GM21447 (cell line): Measurements from ENCODE around the gene SLC6A15.

Experiments
- ATAC-seq: cut with Tn5 transposase; IDR thresholded peaks from one replicate; pipeline ENCODE4 v1.9.1; 2021; ENCODE audit not compliant: unreplicated experiment

SLC6A15 gene

DNA sequence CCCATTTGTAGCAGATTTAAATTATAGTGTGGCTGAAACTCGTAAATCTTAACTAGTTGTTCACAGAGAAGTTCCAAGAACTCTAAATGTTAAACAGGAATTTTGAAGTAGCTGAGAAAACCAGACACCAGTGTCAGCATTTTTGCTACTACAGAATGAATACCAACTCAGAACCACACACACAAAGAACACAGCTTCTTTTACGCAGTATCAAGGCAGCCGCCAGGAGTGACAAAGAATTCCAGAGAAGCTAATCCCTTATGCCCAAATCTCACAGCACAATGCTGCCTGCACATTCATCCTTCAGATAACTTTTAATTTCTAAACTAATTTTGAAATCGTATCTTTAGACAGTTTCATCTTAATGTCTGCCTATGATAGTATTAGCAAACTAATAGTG is 37.4 kb downstream of the SLC6A15 start:
- no peak for ATAC-seq

DNA sequence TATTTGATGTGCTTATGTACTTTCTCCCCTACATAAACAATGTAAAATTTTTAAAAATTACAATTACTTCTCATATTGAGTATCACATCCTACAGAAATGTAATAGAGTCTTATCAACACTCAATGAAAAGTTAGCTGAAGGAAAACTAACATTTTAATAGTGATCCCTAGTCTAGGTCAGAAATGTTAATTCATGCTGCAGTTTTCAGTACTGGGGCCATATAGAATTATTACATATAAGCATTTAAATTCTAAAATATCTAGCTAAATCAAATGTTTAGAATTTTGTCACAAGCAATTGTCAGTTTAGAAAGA is 37.8 kb downstream of the SLC6A15 start:
- ATAC-seq = peak; percentile 16

DNA sequence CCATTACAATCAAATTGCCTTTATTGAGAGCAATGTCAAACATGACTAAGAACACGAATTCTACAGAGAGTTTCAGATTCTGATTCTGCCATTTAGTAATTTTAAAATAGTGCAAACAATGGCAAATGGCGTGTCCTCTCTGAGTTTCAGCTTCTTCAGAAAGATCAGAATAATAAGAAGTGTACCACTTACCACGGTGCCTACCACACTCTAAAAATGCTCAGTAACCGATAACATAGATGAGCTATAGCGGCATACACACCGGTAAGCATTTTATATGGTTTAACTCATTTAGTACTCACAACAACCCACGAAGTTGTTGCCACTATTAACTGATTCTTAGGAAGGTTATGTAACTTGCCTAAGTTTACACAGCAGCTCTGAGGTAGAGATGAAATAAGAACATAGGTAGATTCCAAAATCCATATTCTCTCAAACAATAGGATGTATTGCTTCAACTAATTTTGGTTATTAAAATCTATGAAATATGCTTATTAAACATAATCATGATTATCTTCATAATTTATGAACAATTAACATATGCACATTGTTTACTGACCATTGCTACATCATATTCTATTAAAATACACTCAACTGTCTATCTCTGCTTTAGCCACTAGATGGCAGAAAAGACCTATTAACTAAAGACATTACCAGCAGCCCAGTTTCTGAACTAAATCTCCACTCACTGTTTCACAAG is 38.3 kb downstream of the SLC6A15 start:
- ATAC-seq = peak; percentile 98

DNA sequence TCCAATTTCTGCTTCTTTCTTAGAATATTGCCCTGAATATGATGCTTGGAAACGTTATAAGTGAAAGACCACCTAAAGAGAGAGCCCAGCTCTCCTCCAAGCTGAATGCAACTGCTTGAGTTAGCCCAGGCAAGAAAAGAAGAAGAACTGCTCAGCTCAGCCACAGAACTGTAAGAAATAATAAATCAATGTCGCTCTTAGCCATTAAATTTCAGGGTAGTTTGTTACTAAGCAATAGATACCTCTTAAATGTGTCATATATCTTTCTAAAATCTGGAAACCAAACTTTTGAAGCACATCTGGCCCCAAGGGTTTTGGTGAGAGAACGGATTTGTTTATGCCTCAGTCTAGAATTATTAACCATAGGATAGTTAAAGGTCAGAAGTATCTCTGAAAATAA is 50.4 kb downstream of the SLC6A15 start:
- ATAC-seq = no peak

DNA sequence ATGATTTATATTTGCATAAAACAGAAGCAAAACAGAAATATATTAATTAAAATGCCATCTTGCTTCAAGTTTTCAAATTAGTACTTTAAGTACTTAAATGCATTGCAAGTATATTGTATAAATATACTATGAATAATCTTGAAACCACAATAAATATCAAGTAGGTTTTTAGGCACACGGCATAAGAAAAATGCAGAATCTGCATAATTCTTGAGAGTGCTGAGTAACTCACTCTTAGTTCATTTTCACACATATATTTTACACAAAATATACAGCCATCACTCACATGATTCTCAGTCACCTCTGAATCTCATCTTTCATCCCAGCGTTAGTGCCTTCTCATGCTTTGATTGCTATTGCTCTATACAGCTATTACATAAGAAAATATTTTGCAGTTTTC is 51.9 kb downstream of the SLC6A15 start:
- no peak for ATAC-seq

DNA sequence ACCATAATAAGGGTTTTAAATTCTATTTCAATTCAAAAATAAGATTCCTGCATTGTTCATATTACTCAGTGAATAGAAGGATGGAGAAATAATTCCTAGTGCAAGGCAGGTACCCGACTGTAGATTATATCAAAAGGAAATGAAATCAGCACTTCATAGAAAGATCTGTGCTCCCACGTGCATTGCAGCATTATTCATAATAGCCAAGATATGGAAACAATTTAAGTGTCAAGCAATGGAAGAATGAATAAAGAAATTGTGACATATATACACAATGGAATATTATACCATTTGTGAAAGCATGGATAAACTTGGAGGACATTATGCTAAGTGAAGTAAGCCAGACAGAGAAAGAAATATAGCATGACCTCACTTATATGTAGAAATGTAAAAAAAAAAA is 53.8 kb downstream of the SLC6A15 start:
- no peak for ATAC-seq

DNA sequence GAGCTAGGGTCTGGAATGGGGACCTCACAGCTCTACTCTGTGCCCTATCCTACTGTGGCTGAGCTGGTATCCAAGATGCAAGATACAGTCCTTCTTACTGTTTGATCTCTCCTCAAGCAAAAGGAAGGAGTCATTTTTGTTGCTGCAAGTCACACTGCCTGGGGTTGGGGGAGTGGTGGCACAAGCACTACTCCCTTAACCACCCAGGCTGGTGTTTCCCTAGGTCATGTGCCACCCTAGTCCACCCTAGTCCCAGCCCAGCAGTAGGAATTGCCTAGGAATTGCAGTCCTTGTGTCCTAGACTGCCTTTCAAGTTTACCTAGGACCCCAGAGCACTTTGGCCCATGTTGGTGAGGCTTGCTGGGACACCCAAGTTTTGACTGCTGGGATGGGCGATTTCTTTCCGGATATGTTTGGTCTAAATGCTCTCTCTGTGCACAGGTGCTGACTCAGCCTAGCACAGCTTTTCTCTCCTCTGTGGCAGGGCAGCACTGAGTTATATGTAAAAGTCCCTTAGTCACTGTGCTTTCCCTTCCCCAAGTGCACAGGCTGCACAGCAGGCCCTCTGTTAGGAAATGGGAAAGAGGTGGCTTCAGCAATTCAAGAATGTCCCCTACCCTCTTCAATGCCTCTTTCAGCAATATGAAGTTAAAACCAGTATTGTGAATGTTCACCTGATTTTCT is 54.9 kb downstream of the SLC6A15 start:
- ATAC-seq = no peak

DNA sequence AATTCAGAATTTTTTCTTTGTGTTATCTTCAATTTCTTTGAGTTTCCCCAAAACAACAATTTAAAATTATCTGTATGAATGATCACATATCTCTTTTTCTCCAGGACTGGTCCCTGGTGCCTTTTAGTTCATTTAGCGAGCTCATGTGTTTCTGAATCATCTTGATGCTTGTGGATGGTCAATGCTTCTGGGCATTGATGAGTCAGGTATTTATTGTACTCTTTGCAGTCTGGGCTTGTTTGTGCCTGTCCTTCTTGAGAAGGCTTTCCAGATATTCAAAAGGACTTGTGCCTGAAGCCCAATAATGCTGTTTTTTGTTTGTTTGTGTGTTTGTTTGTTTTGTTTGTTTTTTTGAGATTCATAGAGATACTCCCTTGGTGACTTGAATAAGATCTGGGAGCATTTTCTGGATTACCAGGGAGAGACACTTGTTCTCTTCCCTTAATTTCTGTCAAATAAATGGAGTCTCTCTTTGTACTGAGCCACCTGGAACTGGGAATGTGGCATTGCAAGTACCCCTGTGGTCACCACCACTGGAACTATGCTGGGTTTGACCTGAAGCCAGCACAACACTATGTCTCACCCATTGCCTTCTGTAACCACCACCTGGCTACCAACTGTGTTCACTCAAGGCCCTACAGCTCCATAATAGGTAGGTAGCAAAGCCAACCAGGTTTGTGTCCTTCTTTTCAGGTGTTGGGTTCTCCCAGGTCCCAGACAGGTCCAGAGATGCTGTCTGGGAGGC is 56.3 kb downstream of the SLC6A15 start:
- no peak for ATAC-seq

DNA sequence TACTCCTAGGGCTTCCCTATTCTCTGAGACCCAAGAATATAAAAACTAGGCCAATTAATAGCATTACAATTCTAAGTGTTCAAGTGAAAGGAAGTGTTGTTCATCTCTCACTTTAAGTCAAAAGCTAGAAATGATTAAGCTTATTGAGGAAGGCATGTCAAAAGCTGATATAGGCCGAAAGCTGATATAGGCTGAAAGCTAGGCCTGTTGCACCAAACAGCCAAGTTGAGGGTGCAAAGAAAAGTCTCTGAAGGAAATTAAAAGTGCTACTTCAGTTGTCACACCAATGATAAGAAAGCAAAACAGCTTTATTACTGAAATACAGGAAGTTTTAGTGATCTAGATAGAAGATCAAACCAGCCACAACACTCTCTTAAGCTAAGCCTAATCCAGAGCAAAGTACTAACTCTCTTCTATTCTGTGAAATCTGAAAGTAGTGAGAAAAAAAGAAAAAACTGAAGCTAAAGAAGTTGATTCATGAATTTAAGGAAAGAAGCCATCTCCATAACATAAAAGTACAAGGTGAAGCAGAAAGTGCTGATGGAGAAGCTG is 68.9 kb downstream of the SLC6A15 start:
- no peak for ATAC-seq

DNA sequence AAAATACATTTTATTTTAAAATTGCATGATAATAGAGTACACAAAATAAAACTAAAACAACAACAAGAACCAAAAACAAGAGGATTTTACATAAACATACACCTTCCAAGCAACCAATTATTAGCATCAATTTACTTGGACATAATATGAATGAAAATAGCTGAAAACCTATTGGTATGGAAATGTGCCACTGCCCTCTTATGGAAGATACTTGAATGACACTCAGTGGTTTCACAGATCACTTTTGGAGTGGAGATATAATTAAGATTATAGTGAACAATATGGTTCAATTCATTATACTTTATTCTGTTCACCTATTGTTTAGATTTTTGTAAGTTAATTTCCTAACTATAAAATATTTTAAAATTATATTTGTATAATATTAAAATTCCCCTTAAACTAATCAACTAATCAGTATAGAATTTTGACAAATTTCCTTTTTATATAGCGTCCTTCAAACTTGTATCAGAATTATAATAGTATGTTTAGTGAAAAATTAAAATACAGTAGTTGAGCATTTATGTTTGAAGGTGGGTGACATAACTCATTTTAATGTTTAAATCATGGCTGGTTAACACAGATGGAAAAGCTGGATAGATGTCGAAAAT is 70.1 kb downstream of the SLC6A15 start:
- peak; percentile 78 for ATAC-seq

DNA sequence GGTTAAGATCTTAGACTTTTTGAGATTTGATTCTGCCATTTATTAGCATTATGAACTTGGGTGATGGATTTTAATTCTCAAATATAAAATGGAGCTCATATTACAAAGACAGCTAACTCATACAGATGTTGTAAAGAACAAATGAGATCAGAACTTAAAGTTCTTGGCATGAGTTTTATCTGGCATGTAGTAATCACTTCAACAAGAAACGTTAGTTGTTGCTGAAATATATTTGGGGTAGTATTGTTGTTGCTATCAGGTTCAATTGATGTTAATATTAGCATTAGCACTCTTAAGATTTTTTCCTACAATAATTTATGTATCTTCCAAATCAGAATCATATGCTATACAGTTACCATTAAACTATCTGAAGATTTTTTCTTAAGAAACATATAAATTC is 71.0 kb downstream of the SLC6A15 start:
- no peak for ATAC-seq

DNA sequence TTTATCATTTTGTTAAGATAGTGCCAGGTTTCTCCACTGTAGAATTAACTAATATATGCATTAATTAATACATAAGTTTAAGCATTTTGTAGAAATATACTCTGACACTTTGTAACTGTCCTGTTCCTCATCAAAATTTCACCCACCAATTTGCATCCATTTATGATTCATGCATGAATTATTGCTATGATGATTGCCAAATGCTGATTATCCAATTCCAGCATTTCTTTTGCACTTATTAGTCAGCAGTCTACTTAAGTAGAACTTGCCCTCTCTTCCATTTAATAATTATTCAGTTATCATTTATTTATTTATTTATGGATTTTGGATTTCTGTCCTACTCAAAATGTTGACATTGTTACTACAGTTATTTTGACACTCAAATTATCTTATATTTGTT is 72.2 kb downstream of the SLC6A15 start:
- no peak for ATAC-seq

DNA sequence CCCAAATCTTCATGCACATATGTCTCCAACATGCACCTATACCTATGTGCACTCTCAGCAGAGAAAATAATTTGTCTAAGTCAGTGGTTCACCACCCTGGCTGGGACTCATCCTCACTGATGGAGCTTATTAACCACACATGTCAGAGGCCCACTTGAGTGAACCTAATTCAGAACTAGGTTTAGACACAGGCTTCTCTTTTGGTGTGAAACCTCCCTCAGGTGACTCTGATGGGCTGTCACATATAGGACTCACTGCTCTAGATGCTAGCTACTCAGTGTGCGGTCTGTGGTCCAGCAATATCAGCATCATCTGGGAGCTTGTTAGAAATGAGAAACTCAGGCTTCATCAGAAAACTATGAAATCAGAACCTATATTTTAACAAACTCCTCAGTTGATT is 85.7 kb downstream of the SLC6A15 start:
- ATAC-seq = no peak

DNA sequence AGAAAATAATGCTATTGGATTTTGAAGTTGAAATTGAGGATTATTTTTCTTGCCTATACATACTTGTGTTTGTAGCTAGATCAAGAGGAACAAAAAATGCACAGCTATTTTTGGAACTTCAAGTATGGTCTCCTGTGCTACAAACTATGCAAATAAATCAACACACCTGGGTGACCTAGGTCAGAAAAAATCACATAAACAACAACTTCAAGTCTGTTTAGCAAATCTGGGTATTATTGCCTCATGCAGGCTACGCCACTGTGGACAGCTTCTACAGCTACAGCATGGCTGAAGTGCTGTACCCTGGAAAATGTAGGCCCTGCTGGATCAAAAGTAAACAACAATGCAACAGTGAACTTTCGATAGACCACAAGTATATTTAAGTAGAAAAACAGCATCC is 87.5 kb downstream of the SLC6A15 start:
- ATAC-seq = peak; percentile 55

DNA sequence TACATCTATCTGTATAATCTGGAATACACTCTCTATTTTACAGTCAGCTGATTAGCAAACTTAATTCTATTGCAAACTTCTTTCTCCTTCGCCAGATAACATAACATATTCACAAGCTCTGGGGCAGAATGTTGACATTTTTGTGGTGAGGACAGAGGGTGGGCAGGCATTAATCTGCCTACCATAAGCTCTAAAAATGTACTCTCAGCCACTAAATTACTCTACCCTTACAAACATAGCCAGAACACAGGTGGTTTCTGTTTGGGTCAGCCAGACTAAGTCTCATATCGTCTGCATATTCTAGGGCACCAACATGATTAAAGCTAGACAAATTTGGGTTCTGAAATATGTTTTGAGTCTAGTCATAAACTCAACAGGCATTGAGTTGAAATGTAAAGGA is 90.1 kb downstream of the SLC6A15 start:
- no peak for ATAC-seq

DNA sequence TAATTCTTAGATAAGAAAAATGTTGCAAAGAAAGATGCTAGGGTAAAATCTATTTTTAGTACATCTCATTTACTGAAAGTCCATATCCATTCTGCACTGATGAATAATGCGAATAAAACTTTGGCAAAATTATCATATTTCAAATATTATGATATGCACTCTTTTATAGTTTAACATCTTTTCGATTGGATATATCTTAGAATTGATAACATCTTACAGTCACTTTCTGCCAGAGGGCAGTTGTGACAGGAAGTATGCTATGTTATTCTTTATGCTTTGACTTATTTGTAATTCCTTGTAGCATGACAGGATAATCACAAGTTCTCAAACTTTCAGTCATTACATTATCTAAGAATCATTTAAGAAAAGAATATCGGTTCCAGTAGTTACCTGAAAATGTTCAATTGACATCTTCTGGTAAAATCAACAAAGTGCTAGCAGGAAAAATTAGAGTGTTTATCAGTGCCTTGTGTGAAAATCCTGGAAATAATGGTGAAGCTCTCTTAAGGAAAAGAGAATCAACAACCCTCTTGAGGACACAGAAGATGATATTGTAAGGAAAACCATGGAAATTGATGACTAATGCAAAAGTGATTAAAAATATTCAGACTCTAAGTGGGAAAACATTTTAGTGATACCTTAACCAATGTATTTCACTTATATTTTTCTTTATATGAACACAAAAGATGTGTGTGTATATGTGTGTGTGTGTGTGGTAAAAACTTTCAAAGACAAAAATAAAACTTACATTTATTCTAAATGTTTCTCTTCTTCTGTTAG is 95.5 kb downstream of the SLC6A15 start:
- no peak for ATAC-seq

DNA sequence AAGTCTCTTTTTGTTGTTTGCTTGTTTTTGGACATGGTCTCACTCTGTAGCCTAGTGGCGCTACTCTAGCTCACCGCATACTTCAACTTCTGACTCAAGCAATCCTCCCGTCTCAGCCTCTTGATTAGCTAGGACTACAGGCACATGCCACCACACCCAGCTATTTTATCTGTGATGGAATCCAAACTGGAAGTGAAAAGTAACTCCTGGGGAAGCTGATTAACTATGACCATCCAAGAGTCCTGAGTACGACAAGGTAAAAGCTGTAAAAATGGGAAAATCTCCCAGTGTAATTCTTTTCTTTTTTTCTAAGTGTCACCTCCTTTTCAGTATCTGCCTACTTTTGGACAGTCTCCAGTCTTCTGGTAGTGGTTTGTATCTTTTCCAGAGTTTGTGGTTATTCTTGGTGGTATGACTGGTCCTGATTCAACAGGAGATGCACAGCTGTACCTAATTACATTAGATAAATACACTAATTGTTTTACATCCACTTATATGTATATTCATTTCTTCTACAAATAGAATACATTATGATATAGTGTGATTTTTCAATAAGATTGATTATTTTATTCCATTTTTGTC is 97.8 kb downstream of the SLC6A15 start:
- no peak for ATAC-seq

DNA sequence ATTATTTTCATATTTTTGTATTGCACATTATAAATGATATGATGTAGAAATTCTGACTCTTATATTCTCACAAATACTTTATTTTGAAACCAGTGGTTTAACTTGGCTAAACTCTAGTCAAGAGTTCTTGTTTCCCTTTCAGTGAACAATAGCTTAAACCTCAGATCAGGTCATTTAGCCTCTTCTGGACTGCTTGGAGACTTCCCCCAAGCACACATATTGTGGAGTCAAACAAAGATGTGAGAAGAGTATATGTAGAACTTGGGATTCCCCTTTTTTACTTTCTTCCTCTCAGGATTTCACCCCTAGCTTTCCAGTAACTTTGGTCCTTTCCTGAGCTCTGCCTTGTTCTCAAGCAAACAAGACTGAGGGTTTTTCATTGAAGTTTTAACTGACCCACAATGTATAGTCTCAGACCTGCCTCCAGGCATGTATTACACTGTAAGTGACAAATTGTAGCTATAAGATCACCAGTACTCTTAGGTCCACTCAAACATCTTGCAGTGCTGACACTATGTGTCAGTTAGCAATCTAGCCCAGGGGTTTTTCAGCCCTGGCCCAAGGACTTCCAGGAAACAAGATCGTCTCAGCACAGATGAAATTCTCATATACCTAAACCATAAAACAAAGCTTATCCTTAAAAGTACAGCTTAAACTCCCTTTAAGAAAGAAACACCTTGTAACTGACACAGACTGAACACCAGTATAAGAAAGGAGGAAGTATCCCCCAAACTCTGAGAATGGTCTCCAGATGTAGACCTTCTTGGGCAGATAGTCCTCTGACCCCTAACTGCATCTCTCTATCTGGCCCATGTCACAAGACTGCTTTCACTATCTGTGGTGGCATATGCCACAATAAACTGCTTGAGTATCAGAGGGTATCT is 98.6 kb downstream of the SLC6A15 start:
- ATAC-seq = no peak

DNA sequence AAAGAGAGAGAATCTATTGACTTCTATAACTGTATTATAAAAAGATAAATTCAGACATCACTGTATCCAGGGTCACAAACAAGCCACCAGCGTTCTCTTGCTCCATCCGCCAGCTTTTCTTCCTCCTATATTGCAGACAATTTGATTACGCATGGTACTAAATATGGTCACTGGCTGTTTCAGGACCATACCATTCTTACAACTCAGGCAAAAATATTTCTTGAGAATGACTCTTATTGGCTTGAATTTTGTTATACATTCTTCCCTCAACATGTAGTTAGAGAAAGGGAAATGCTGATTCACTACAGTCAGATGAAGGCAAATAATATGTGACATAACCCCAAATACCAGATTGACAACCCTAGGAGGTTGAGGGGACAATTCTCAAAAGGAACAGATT is 101.3 kb downstream of the SLC6A15 start:
- ATAC-seq = no peak

DNA sequence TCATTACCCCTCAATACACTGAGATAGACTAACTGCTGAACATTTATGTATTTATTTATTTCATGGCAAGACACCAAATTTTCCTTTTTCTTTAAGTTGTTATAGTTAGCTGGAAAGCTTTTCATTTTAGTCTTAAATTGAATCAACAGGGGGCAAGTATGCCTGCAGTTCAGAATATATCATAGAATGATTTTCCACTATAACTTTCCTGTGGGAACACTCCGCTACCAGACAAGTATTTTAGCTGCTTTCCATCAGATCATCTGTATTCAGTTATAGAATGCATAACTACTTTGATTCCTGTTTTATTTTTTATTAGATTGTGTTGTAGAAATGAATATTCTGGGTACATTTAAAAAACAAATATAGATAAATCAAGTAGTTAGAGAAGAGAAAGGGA is 102.0 kb downstream of the SLC6A15 start:
- ATAC-seq = no peak
